ENCODE measurements around the gene SELENOV.
A peak's percentile ranks its signal among the peaks of the same experiment; 100 is the strongest.
"Not testable (repeated sequence)": the region's sequence is repeated elsewhere in the genome, so short reads cannot be mapped to it uniquely, and the experiment has no call there.

SELENOV gene

GRCh38 chr19:39474139-39474620 lies 40.8 kb upstream of the SELENOV start:
- Histone ChIP-seq H3K36me3 (ENCODE audit: insufficient read depth, low read length) (peaks cover 72% of the 10 kb centered on the region; the same call in 1 of the 2 replicates), H3K4me1 (ENCODE audit: insufficient read depth, low read length, poor library complexity, severe bottlenecking) (no peaks in the 10 kb centered on the region), H3K4me3 (ENCODE audit: low read length, poor library complexity, severe bottlenecking) (no peak overlapping the region), H3F3A (ENCODE audit: low read depth) (no peaks in the 10 kb centered on the region), H3K27me3 (ENCODE audit: insufficient read depth, low read length, poor library complexity, severe bottlenecking) (no peaks in the 10 kb centered on the region), H4K20me1 (ENCODE audit: insufficient read depth, low read length, poor library complexity, severe bottlenecking) (no peaks in the 10 kb centered on the region), H3K79me2 (ENCODE audit: insufficient read depth, low read length) (no peaks in the 10 kb centered on the region), H3K9ac (ENCODE audit: low read depth, low read length, poor library complexity, severe bottlenecking) (no peak overlapping the region), H3K4me2 (ENCODE audit: low read depth, low read length, poor library complexity, severe bottlenecking) (no peak overlapping the region), H3K9me3 (ENCODE audit: insufficient read depth, low read depth, low read length) (no peaks in the 10 kb centered on the region), H3K9me2 (replicated peaks; ENCODE audit: low read depth, low read length) (no peaks in the 10 kb centered on the region), H2AFZ (ENCODE audit: low read length) (no peak overlapping the region)
- TF ChIP-seq EZH2phosphoT487 (IDR thresholded peaks at IDR 0.05; ENCODE audit: borderline replicate concordance): no peak
- TF ChIP-seq CTCF (conservative IDR thresholded peaks at IDR 0.05; ENCODE audit: low read length): peak; percentile 81

GRCh38 chr19:39475748-39476147 lies 39.2 kb upstream of the SELENOV start:
- no peaks in the 10 kb centered on the region for H4K20me1 ChIP-seq (ENCODE audit: insufficient read depth, low read length, poor library complexity, severe bottlenecking)
- peaks cover 1% of the 10 kb centered on the region for H3K79me2 ChIP-seq (ENCODE audit: insufficient read depth, low read length)
- peaks cover 57% of the 10 kb centered on the region; the same call in 1 of the 2 replicates for H3K36me3 ChIP-seq (ENCODE audit: insufficient read depth, low read length)
- H2AFZ ChIP-seq (ENCODE audit: low read length): no peak overlapping the region
- no peak overlapping the region for H3K4me2 ChIP-seq (ENCODE audit: low read depth, low read length, poor library complexity, severe bottlenecking)
- no peak overlapping the region for H3K4me3 ChIP-seq (ENCODE audit: low read length, poor library complexity, severe bottlenecking)
- H3F3A ChIP-seq (ENCODE audit: low read depth): no peaks in the 10 kb centered on the region
- no peak for TF ChIP-seq EZH2phosphoT487 (IDR thresholded peaks at IDR 0.05; ENCODE audit: borderline replicate concordance)
- no peak for TF ChIP-seq CTCF (conservative IDR thresholded peaks at IDR 0.05; ENCODE audit: low read length)
- no peaks in the 10 kb centered on the region for H3K27me3 ChIP-seq (ENCODE audit: insufficient read depth, low read length, poor library complexity, severe bottlenecking)
- no peaks in the 10 kb centered on the region for H3K9me2 ChIP-seq (replicated peaks; ENCODE audit: low read depth, low read length)
- no peak overlapping the region for H3K9ac ChIP-seq (ENCODE audit: low read depth, low read length, poor library complexity, severe bottlenecking)
- no peaks in the 10 kb centered on the region for H3K4me1 ChIP-seq (ENCODE audit: insufficient read depth, low read length, poor library complexity, severe bottlenecking)
- H3K9me3 ChIP-seq (ENCODE audit: insufficient read depth, low read depth, low read length): no peaks in the 10 kb centered on the region

- not testable (repeated sequence) for H3K9me2 ChIP-seq (replicated peaks; ENCODE audit: low read depth, low read length); H3K4me3 ChIP-seq (ENCODE audit: low read length, poor library complexity, severe bottlenecking); H2AFZ ChIP-seq (ENCODE audit: low read length); H3K4me1 ChIP-seq (ENCODE audit: insufficient read depth, low read length, poor library complexity, severe bottlenecking); H3F3A ChIP-seq (ENCODE audit: low read depth); H3K9ac ChIP-seq (ENCODE audit: low read depth, low read length, poor library complexity, severe bottlenecking); H3K4me2 ChIP-seq (ENCODE audit: low read depth, low read length, poor library complexity, severe bottlenecking); H3K9me3 ChIP-seq (ENCODE audit: insufficient read depth, low read depth, low read length); H3K27me3 ChIP-seq (ENCODE audit: insufficient read depth, low read length, poor library complexity, severe bottlenecking)
- Histone ChIP-seq H4K20me1 (ENCODE audit: insufficient read depth, low read length, poor library complexity, severe bottlenecking) (peaks cover 11% of the 10 kb centered on the region), H3K79me2 (ENCODE audit: insufficient read depth, low read length) (peaks cover 21% of the 10 kb centered on the region), H3K36me3 (ENCODE audit: insufficient read depth, low read length) (peaks cover 21% of the 10 kb centered on the region; the same call in 1 of the 2 replicates)
Measured at GRCh38 chr19:39479319-39479801, 35.6 kb upstream of the SELENOV start.

- H2AFZ ChIP-seq (ENCODE audit: low read length): peak overlapping the region; percentile 80
- peak overlapping the region; percentile 92 for H3K4me3 ChIP-seq (ENCODE audit: low read length, poor library complexity, severe bottlenecking)
- no peaks in the 10 kb centered on the region for H3K9me2 ChIP-seq (replicated peaks; ENCODE audit: low read depth, low read length)
- H3K9me3 ChIP-seq (ENCODE audit: insufficient read depth, low read depth, low read length): no peaks in the 10 kb centered on the region
- no peaks in the 10 kb centered on the region for H3K27me3 ChIP-seq (ENCODE audit: insufficient read depth, low read length, poor library complexity, severe bottlenecking)
- H3K4me1 ChIP-seq (ENCODE audit: insufficient read depth, low read length, poor library complexity, severe bottlenecking): no peaks in the 10 kb centered on the region
- H3F3A ChIP-seq (ENCODE audit: low read depth): no peaks in the 10 kb centered on the region
- peaks cover 11% of the 10 kb centered on the region for H4K20me1 ChIP-seq (ENCODE audit: insufficient read depth, low read length, poor library complexity, severe bottlenecking)
- peak overlapping the region; percentile 99 for H3K4me2 ChIP-seq (ENCODE audit: low read depth, low read length, poor library complexity, severe bottlenecking)
- peak overlapping the region; percentile 92 for H3K9ac ChIP-seq (ENCODE audit: low read depth, low read length, poor library complexity, severe bottlenecking)
- peaks cover 21% of the 10 kb centered on the region for H3K79me2 ChIP-seq (ENCODE audit: insufficient read depth, low read length)
- no peak for TF ChIP-seq EZH2phosphoT487 (IDR thresholded peaks at IDR 0.05; ENCODE audit: borderline replicate concordance)
- TF ChIP-seq CTCF (conservative IDR thresholded peaks at IDR 0.05; ENCODE audit: low read length): no peak
- H3K36me3 ChIP-seq (ENCODE audit: insufficient read depth, low read length): peaks cover 16% of the 10 kb centered on the region; the same call in 1 of the 2 replicates
Measured at GRCh38 chr19:39479916-39480315, 35.0 kb upstream of the SELENOV start.

Data from Loucy (cell line).